Endothelial cell of umbilical vein (primary cell): Measurements from ENCODE around the gene PAX5. TPM values are rescaled to one million over a fixed set of nuclear protein-coding genes. Genes with fewer than 3 reads are reported as not detected.
A peak's percentile ranks its signal among the peaks of the same experiment; 100 is the strongest.

Experiments
- BruUV-seq: library from RNA; stranded (reverse); fragments of 400-500 nt; replicated peaks from 2 replicates; lab custom pipeline; 2021; lab: Mats Ljungman, UMichigan
- CTCF ChIA-PET: fragments of 300-600, 350-600 bp; sonication (Branson Sonifier 250); formaldehyde crosslinking; loops from one replicate; lab custom pipeline; 2021; ENCODE audit warnings: antibody characterized with exemption, inconsistent platforms; lab: Charles Lee
- POLR2A ChIA-PET: fragments of 300-600, 350-600 bp; sonication (Branson Sonifier 250); formaldehyde crosslinking; loops from one replicate; lab custom pipeline; 2021; ENCODE audit warnings: antibody characterized with exemption, inconsistent platforms; lab: Charles Lee
- DNase-seq: peaks from one replicate; pipeline ENCODE4 v3.0.0-alpha.2; 2011; ENCODE audit warnings: low read depth, low spot score
- FAIRE-seq: peaks from 2 replicates; lab custom pipeline; 2011; peaks lifted over from hg19 to GRCh38; lab: Jason Lieb, UNC
- H2AFZ ChIP-seq: 2 replicates; pipeline ENCODE4 v1.6.0; 2012; ENCODE audit warnings: low read depth, low read length, control low read depth, inconsistent platforms
- H3K27ac ChIP-seq: 2 replicates; pipeline ENCODE4 v1.5.1; 2011; ENCODE audit warnings: low read depth, mild to moderate bottlenecking, control low read depth, low read length, moderate library complexity; ENCODE audit not compliant: insufficient read depth
- H3K27me3 ChIP-seq, 2 experiments: 2 replicates each; pipeline versions ENCODE4 v1.6.0 to v1.6.1; 2011; ENCODE audit warnings: low read length in 2 of 2, mixed read lengths in 1 of 2; ENCODE audit not compliant: control insufficient read depth in 2 of 2, insufficient read depth in 2 of 2
- H3K36me3 ChIP-seq, 2 experiments: 2 replicates in 1 of 2; 3 replicates in 1 of 2; pipeline ENCODE4 v1.5.1; 2011; ENCODE audit warnings: low read length in 2 of 2, mild to moderate bottlenecking in 1 of 2, moderate library complexity in 1 of 2; ENCODE audit not compliant: control insufficient read depth in 2 of 2, insufficient read depth in 2 of 2; ENCODE audit errors: extremely low read depth in 1 of 2
- H3K4me1 ChIP-seq: 3 replicates; pipeline ENCODE4 v1.5.1; 2011; ENCODE audit warnings: mild to moderate bottlenecking, low read length; ENCODE audit not compliant: control insufficient read depth, insufficient read depth; ENCODE audit errors: extremely low read depth
- H3K4me2 ChIP-seq: 2 replicates; pipeline ENCODE4 v1.6.1; 2011; ENCODE audit warnings: low read length, control low read depth, mixed read lengths; ENCODE audit not compliant: insufficient read depth
- H3K4me3 ChIP-seq, 3 experiments: fragments of 200-600 bp in 1 of 3; sonication (generic), shearing (Covaris generic) in 1 of 3; replicated peaks in 1 of 3; 2 replicates each; pipeline ENCODE4 v1.5.1; 2011 to 2016; ENCODE audit warnings: control low read depth in 3 of 3, low read length in 3 of 3, mild to moderate bottlenecking in 2 of 3, inconsistent platforms in 1 of 3, low read depth in 1 of 3, moderate library complexity in 1 of 3; ENCODE audit not compliant: insufficient read depth in 1 of 3
- H3K79me2 ChIP-seq: 2 replicates; pipeline ENCODE4 v1.6.0; 2012; ENCODE audit warnings: low read length, inconsistent platforms; ENCODE audit not compliant: control insufficient read depth, insufficient read depth
- H3K9ac ChIP-seq: replicated peaks from 2 replicates; pipeline ENCODE3; 2011; ENCODE audit warnings: low read length, control low read depth; ENCODE audit not compliant: insufficient read depth; ENCODE audit errors: extremely low read depth
- H3K9me1 ChIP-seq: replicated peaks from 3 replicates; pipeline ENCODE4 v1.6.0; 2011; ENCODE audit warnings: mild to moderate bottlenecking, low read length; ENCODE audit not compliant: control insufficient read depth, insufficient read depth; ENCODE audit errors: extremely low read depth
- H3K9me3 ChIP-seq: replicated peaks from 2 replicates; pipeline ENCODE4 v1.5.1; 2012; ENCODE audit warnings: low read length, inconsistent platforms; ENCODE audit not compliant: control insufficient read depth, insufficient read depth
- H4K20me1 ChIP-seq: replicated peaks from 2 replicates; pipeline ENCODE3; 2011; ENCODE audit warnings: mild to moderate bottlenecking, low read length; ENCODE audit not compliant: control insufficient read depth, insufficient read depth; ENCODE audit errors: extremely low read depth
- JUN ChIP-seq: IDR thresholded peaks from 2 replicates; pipeline ENCODE4 v1.6.1; 2011; ENCODE audit warnings: borderline replicate concordance, low read depth; ENCODE audit not compliant: insufficient read length, insufficient read depth
- POLR2AphosphoS5 ChIP-seq: IDR thresholded peaks from 2 replicates; pipeline ENCODE4 v1.6.1; 2012; ENCODE audit warnings: low read depth, mild to moderate bottlenecking, control low read depth, low read length, moderate library complexity; ENCODE audit not compliant: insufficient read depth
- dilution Hi-C: fragments of 300-500 bp; cut with MboI; formaldehyde crosslinking; loops from one replicate; pipeline ENCODE4 v1.15.0; 2019; ENCODE audit warnings: low sequenced_read_pairs; ENCODE audit not compliant: extremely low pct_ligation_motif_present
- intact Hi-C: fragments of 100-400 bp; cut with micrococcal nuclease; formaldehyde crosslinking; loops from one replicate; pipeline ENCODE4 v1.10.0; 2022
- polyA plus RNA-seq, 4 experiments: library from polyadenylated mRNA; depleted of rRNA in 3 of 4; stranded (reverse) in 3 of 4; unstranded in 1 of 4; fragments of >200 nt; gene quantifications; 2 replicates each; pipeline versions ENCODE4 v1.2.1 to v1.2.3, GENCODE V29; 2011 to 2012; ENCODE audit warnings: missing spikeins in 1 of 4
- total RNA-seq: library from RNA; stranded (reverse); gene quantifications from 2 replicates; pipeline ENCODE4 v1.2.3, GENCODE V29; 2021
- TF ChIP-seq, protein P1 (sequence below): IDR thresholded peaks from 2 replicates; pipeline ENCODE4 v1.6.1; 2011; ENCODE audit not compliant: insufficient read depth, insufficient read length
- TF ChIP-seq, protein P2 (sequence below), 2 donors: IDR thresholded peaks; 1 replicate in 1 of 2; 2 replicates in 1 of 2; pipeline ENCODE4 v1.5.1; 2011; ENCODE audit warnings: low read length in 2 of 2, mild to moderate bottlenecking in 2 of 2, moderate library complexity in 2 of 2, control low read depth in 1 of 2, inconsistent platforms in 1 of 2, low read depth in 1 of 2; ENCODE audit not compliant: insufficient read depth in 1 of 2; ENCODE audit errors: extremely low read depth in 1 of 2

PAX5 gene
- total and polyA plus RNA-seq, 2 donors (not counting 3 experiments of a cell fraction or from before 2014, with no cell fraction given): not detected

DNA sequence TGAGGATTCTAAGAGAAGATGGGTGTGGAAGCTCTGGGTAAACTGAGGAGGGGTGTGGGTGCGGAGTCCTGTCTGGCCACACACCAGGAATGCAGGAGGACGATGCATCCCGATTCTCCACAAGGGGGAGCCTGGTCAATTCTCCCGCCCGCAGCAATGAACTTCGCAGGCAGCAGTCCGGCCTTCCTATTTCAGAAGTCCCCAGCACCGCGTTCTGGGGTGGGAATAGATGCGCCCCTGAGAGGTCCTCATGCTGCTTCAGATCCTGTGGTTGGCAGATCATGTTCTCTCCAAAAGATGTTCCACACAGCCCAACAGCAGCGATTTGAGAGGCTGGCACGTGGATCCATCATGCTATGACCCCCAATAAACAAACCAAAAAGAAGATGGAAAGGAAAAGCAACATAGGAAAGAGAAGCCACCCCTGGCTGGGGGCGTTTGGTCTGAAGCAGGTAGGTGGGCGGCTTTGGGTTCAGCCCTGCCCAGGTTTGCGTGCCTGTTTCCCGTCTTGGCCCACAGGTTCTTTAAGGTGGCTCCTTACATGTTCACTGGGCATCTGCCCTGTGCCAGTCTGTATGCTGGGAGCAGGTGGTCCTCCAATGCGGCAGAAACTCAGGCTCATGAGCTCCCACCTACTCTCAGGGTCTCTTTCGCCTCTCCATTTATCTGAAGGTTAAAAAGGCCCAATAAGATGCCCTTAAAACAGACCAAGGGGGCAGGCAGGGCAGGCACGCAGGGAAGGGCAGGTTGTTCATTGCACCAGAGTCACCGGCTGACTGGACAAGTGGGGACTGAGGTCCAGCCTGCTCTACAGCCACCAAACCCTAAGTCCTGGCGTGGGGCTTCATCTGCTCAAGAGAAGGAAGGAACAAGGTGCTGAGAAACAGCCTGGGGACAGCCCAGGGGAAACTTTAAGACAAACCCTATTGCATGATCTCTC, 171.6 kb downstream of the PAX5 start:
- peak; percentile 82 for FAIRE-seq
- Histone ChIP-seq H4K20me1 (no peaks in the 10 kb centered on the region), H3K9me3 (no peaks in the 10 kb centered on the region), H3K9me1 (no peaks in the 10 kb centered on the region), H3K79me2 (no peaks in the 10 kb centered on the region), H3K27me3 (peaks cover 26 to 35% of the 10 kb centered on the region in 2 experiments), H3K27ac (no peak overlapping the region), H3K4me1 (no peaks in the 10 kb centered on the region), H3K4me3 (no peak overlapping the region), H2AFZ (no peak overlapping the region), H3K36me3 (no peaks in the 10 kb centered on the region), H3K4me2 (no peak overlapping the region), H3K9ac (no peak overlapping the region)
- POLR2A ChIA-PET: no interaction called here
- peak; percentile 40 for DNase-seq
- dilution Hi-C loops: no loop called here
- intact Hi-C loops: loop anchor here (1.0 to 10.0 kb wide), 2 partner anchors 129 to 228 kb away; no protein-coding TSS in a partner anchor
- CTCF ChIA-PET: interaction anchor here (0.6 to 7.1 kb wide), 3 partner anchors 12 to 1791 kb away, joined by 3 to 52 read pairs (median 5); no protein-coding TSS in a partner anchor
- no TSS peak for BruUV-seq
- TF ChIP-seq, protein P1, sequence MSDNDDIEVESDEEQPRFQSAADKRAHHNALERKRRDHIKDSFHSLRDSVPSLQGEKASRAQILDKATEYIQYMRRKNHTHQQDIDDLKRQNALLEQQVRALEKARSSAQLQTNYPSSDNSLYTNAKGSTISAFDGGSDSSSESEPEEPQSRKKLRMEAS: no peak
- TF ChIP-seq JUN: no peak
- no peak for TF ChIP-seq POLR2AphosphoS5
- TF ChIP-seq, protein P2, sequence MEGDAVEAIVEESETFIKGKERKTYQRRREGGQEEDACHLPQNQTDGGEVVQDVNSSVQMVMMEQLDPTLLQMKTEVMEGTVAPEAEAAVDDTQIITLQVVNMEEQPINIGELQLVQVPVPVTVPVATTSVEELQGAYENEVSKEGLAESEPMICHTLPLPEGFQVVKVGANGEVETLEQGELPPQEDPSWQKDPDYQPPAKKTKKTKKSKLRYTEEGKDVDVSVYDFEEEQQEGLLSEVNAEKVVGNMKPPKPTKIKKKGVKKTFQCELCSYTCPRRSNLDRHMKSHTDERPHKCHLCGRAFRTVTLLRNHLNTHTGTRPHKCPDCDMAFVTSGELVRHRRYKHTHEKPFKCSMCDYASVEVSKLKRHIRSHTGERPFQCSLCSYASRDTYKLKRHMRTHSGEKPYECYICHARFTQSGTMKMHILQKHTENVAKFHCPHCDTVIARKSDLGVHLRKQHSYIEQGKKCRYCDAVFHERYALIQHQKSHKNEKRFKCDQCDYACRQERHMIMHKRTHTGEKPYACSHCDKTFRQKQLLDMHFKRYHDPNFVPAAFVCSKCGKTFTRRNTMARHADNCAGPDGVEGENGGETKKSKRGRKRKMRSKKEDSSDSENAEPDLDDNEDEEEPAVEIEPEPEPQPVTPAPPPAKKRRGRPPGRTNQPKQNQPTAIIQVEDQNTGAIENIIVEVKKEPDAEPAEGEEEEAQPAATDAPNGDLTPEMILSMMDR (IDR thresholded peaks at IDR 0.05; ENCODE audit: extremely low read depth in 1 of 2, insufficient read depth in 1 of 2, low read depth in 1 of 2, low read length in 2 of 2): peak; percentile 65 to 84
